ENCODE measurements around the gene ZNF639.

GRCh38 chr3:179302111-179302510 lies 20.7 kb upstream of the ZNF639 start:
- TF ChIP-seq CTCF (optimal IDR thresholded peaks at IDR 0.05 in 1 of 3, IDR thresholded peaks at IDR 0.05 in 1 of 3, conservative IDR thresholded peaks at IDR 0.05 in 1 of 3; ENCODE audit: extremely low read depth in 1 of 3, insufficient read depth in 2 of 3, low read length in 3 of 3) = no peak
- TF ChIP-seq EZH2 (IDR thresholded peaks at IDR 0.05; ENCODE audit: low read length) = no peak
